PC-3 (cell line): ENCODE measurements around the gene SYDE2. TPM values are rescaled to one million over a fixed set of nuclear protein-coding genes. Genes with fewer than 3 reads are reported as not detected.
"Not testable (repeated sequence)": the region's sequence is repeated elsewhere in the genome, so short reads cannot be mapped to it uniquely, and the experiment has no call there.

ENCODE experiments used
- ATAC-seq: fragments of 200-7000 bp; cut with Tn5 transposase; 2 replicates; pipeline ENCODE4 v1.9.1; 2020; ENCODE audit warnings: mild to moderate bottlenecking, moderate library complexity
- BruUV-seq: library from RNA; stranded (reverse); fragments of 400-500 nt; replicated peaks from 2 replicates; lab custom pipeline; 2021; lab: Mats Ljungman, UMichigan
- CTCF ChIA-PET: fragments of 300-600 bp; sonication (Branson Sonifier 250); formaldehyde crosslinking; loops from one replicate; lab custom pipeline; 2022; ENCODE audit warnings: antibody characterized with exemption; lab: Charles Lee
- POLR2A ChIA-PET: fragments of 300-600 bp; sonication (Branson Sonifier 250); formaldehyde crosslinking; loops from one replicate; lab custom pipeline; 2022; ENCODE audit warnings: antibody characterized with exemption; ENCODE audit not compliant: unreplicated experiment; lab: Charles Lee
- DNase-seq: peaks from one replicate; pipeline ENCODE4 v3.0.0-alpha.2; 2015
- H2AFZ ChIP-seq: fragments of 300-600 bp; sonication (generic); 2 replicates; pipeline ENCODE4 v1.6.0; 2016; ENCODE audit warnings: antibody characterized with exemption, low read length
- H3F3A ChIP-seq: fragments of 300-600 bp; sonication (generic); one replicate; pipeline ENCODE4 v1.6.0; 2017; ENCODE audit warnings: antibody characterized with exemption, low read length, control low read depth, mild to moderate bottlenecking; ENCODE audit not compliant: unreplicated experiment
- H3K27ac ChIP-seq: fragments of 300-600 bp; sonication (generic); 2 replicates; pipeline ENCODE4 v1.5.1; 2016; ENCODE audit warnings: mild to moderate bottlenecking, low read length
- H3K27me3 ChIP-seq: fragments of 300-600 bp; sonication (generic); 2 replicates; pipeline ENCODE4 v1.6.1; 2016; ENCODE audit warnings: low read length, mixed read lengths
- H3K36me3 ChIP-seq: fragments of 300-600 bp; sonication (generic); 2 replicates; pipeline ENCODE4 v1.6.1; 2016; ENCODE audit warnings: low read depth, mixed run types, low read length, mixed read lengths
- H3K4me1 ChIP-seq: fragments of 300-600 bp; sonication (generic); 2 replicates; pipeline ENCODE4 v1.5.1; 2016; ENCODE audit warnings: low read length; ENCODE audit not compliant: insufficient read depth
- H3K4me2 ChIP-seq: fragments of 300-600 bp; sonication (generic); 2 replicates; pipeline ENCODE4 v1.6.0; 2016; ENCODE audit warnings: low read length
- H3K4me3 ChIP-seq: fragments of 300-600 bp; sonication (generic); 2 replicates; pipeline ENCODE4 v1.5.1; 2016; ENCODE audit warnings: mild to moderate bottlenecking, low read length, mixed read lengths
- H3K79me2 ChIP-seq: fragments of 300-600 bp; sonication (generic); 2 replicates; pipeline ENCODE4 v1.6.1; 2017; ENCODE audit warnings: low read length, mixed read lengths
- H3K9ac ChIP-seq: fragments of 300-600 bp; sonication (generic); 2 replicates; pipeline ENCODE4 v1.6.0; 2016; ENCODE audit warnings: mild to moderate bottlenecking, low read length
- H3K9me2 ChIP-seq: fragments of 300-600 bp; sonication (generic); replicated peaks from 2 replicates; pipeline ENCODE4 v1.6.1; 2016; ENCODE audit warnings: mixed run types, low read length, mixed read lengths
- H3K9me3 ChIP-seq: fragments of 300-600 bp; sonication (generic); 2 replicates; pipeline ENCODE4 v1.6.1; 2016; ENCODE audit warnings: low read length, mixed read lengths
- H4K20me1 ChIP-seq: fragments of 300-600 bp; sonication (generic); 2 replicates; pipeline ENCODE4 v1.6.1; 2016; ENCODE audit warnings: low read length, mixed read lengths
- EZH2 ChIP-seq: fragments of 300-600 bp; sonication (generic); IDR thresholded peaks from one replicate; pipeline ENCODE4 v1.6.1; 2017; ENCODE audit warnings: antibody characterized with exemption, mild to moderate bottlenecking, low read length; ENCODE audit not compliant: unreplicated experiment
- EZH2phosphoT487 ChIP-seq: fragments of 300-600 bp; sonication (generic); IDR thresholded peaks from 2 replicates; pipeline ENCODE4 v1.6.1; 2018; ENCODE audit warnings: mild to moderate bottlenecking, antibody characterized with exemption, low read length, borderline replicate concordance
- intact Hi-C: fragments of 100-400 bp; cut with micrococcal nuclease; formaldehyde crosslinking; loops from 2 replicates; pipeline ENCODE4 v1.9.0; 2023
- total RNA-seq: library from RNA; depleted of rRNA; stranded (reverse); fragments of >200 nt; gene quantifications from 2 replicates; pipeline ENCODE4 v1.2.3, GENCODE V29; 2014
- TF ChIP-seq, protein P1 (sequence below): fragments of 300-600 bp; sonication (generic); conservative IDR thresholded peaks from 2 replicates; pipeline ENCODE4 v1.5.1; 2017; ENCODE audit warnings: antibody characterized with exemption, low read depth, mild to moderate bottlenecking, low read length

SYDE2 gene
- total RNA-seq, 1 experiment from 2014 or later = 4.4 TPM

GRCh38 chr1:85196358-85196757 is 4.5 kb downstream of the SYDE2 start:
- DNase-seq (no peak), ATAC-seq (no peak)
- Histone ChIP-seq H4K20me1 (0 out of 2 replicates have a peak, but pooled peaks cover 6% of the 10 kb centered on the region), H3K27me3 (no peaks in the 10 kb centered on the region), H3K4me1 (peaks cover 21% of the 10 kb centered on the region; the same call in 1 of the 2 replicates), H3K9me2 (no peaks in the 10 kb centered on the region), H2AFZ (no peak overlapping the region), H3K4me3 (no peak overlapping the region), H3F3A (no peaks in the 10 kb centered on the region), H3K9ac (no peak overlapping the region), H3K27ac (no peak overlapping the region), H3K9me3 (no peaks in the 10 kb centered on the region), H3K79me2 (peaks cover 58% of the 10 kb centered on the region), H3K4me2 (peak overlapping the region; percentile 7), H3K36me3 (no peaks in the 10 kb centered on the region)
- CTCF ChIA-PET = no interaction called here
- POLR2A ChIA-PET = no interaction called here
- intact Hi-C loops = no loop called here
- no TSS peak for BruUV-seq
- TF ChIP-seq EZH2phosphoT487 = no peak
- TF ChIP-seq, protein P1, sequence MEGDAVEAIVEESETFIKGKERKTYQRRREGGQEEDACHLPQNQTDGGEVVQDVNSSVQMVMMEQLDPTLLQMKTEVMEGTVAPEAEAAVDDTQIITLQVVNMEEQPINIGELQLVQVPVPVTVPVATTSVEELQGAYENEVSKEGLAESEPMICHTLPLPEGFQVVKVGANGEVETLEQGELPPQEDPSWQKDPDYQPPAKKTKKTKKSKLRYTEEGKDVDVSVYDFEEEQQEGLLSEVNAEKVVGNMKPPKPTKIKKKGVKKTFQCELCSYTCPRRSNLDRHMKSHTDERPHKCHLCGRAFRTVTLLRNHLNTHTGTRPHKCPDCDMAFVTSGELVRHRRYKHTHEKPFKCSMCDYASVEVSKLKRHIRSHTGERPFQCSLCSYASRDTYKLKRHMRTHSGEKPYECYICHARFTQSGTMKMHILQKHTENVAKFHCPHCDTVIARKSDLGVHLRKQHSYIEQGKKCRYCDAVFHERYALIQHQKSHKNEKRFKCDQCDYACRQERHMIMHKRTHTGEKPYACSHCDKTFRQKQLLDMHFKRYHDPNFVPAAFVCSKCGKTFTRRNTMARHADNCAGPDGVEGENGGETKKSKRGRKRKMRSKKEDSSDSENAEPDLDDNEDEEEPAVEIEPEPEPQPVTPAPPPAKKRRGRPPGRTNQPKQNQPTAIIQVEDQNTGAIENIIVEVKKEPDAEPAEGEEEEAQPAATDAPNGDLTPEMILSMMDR = no peak

GRCh38 chr1:85195703-85196102 is 5.1 kb downstream of the SYDE2 start:
- no peak overlapping the region for H3K4me2 ChIP-seq
- ATAC-seq (no peak), DNase-seq (no peak)
- H3K4me1 ChIP-seq = peaks cover 21% of the 10 kb centered on the region; the same call in 1 of the 2 replicates
- no peak overlapping the region for H3K27ac ChIP-seq
- H3K9me2 ChIP-seq = no peaks in the 10 kb centered on the region
- H3K79me2 ChIP-seq = peaks cover 58% of the 10 kb centered on the region
- no peaks in the 10 kb centered on the region for H3K27me3 ChIP-seq
- H3K9ac ChIP-seq = no peak overlapping the region
- H2AFZ ChIP-seq = no peak overlapping the region
- no TSS peak for BruUV-seq
- ChIA-PET CTCF (no interaction called here), POLR2A (no interaction called here)
- TF ChIP-seq EZH2phosphoT487 = no peak
- no peak for TF ChIP-seq EZH2
- TF ChIP-seq, protein P1 = no peak
- H3K4me3 ChIP-seq = no peak overlapping the region
- no peaks in the 10 kb centered on the region for H3K36me3 ChIP-seq
- no peaks in the 10 kb centered on the region for H3F3A ChIP-seq
- 0 out of 2 replicates have a peak, but pooled peaks cover 6% of the 10 kb centered on the region for H4K20me1 ChIP-seq
- intact Hi-C loops = no loop called here
- H3K9me3 ChIP-seq = no peaks in the 10 kb centered on the region

DNA sequence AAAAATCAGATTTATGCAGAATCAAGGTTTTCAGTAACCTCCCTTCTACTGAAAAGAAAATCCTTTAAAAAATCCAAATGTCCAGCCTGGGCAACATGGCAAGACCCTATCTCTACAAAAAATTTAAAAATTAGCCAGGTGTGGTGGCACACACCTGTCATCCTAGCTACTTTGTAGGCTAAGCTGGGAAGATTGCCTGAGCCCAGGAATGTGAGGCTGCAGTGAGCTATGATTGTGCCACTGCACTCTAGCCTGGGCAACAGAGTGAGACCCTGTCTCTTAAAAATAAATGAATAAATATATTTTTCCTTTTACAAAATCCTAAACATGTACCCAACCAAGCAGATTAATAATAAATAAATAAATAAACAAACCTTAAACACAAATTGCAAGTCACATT is 8.7 kb downstream of the SYDE2 start:
- H3K4me2 ChIP-seq, H3K27me3 ChIP-seq, CTCF ChIA-PET, H3F3A ChIP-seq, intact Hi-C loops, H3K4me1 ChIP-seq, POLR2A ChIA-PET, DNase-seq, H3K4me3 ChIP-seq, H3K27ac ChIP-seq, H3K9me2 ChIP-seq, H4K20me1 ChIP-seq, H3K9me3 ChIP-seq, H3K9ac ChIP-seq, H2AFZ ChIP-seq, H3K36me3 ChIP-seq, BruUV-seq, ATAC-seq: not testable (repeated sequence)
- peaks cover 26% of the 10 kb centered on the region for H3K79me2 ChIP-seq
